ENCODE data around the gene SLC2A5.
A peak's percentile ranks its signal among the peaks of the same experiment; 100 is the strongest.

The SLC2A5 gene

GRCh38 chr1:9078752-9079500 lies 9.5 kb upstream of the SLC2A5 start:
- ChIA-PET POLR2A (ENCODE audit: low non-redundant PET) (no interaction called here), CTCF (interaction anchor here (0.6 kb wide), 1 partner anchor 120 kb away, joined by 3 read pairs; no protein-coding TSS in a partner anchor)
- TF ChIP-seq CTCF (conservative IDR thresholded peaks at IDR 0.05; ENCODE audit: low read depth), result no peak
- DNase-seq (ENCODE audit: low spot score), result no peak
- H3K27ac ChIP-seq, result peak overlapping the region; percentile 70

GRCh38 chr1:9078015-9078751 lies 8.7 kb upstream of the SLC2A5 start:
- POLR2A ChIA-PET (ENCODE audit: low non-redundant PET), result no interaction called here
- DNase-seq (ENCODE audit: low spot score), result no peak
- TF ChIP-seq CTCF (conservative IDR thresholded peaks at IDR 0.05; ENCODE audit: low read depth), result no peak
- H3K27ac ChIP-seq, result peak overlapping the region; percentile 70
- CTCF ChIA-PET, result interaction anchor here (0.6 kb wide), 1 partner anchor 119 kb away, joined by 3 read pairs; no protein-coding TSS in a partner anchor

- no peak for DNase-seq (ENCODE audit: low spot score)
- POLR2A ChIA-PET (ENCODE audit: low non-redundant PET), result no interaction called here
- CTCF ChIA-PET, result interaction anchor here (0.5 to 1.2 kb wide), 2 partner anchors 10 to 389 kb away, joined by 3 read pairs; no protein-coding TSS in a partner anchor
- TF ChIP-seq CTCF (conservative IDR thresholded peaks at IDR 0.05; ENCODE audit: low read depth), result no peak
- peak overlapping the region; percentile 73 for H3K27ac ChIP-seq
These were observed 5.6 kb upstream of the SLC2A5 start for GRCh38 chr1:9075022-9075421.

- POLR2A ChIA-PET (ENCODE audit: low non-redundant PET), result no interaction called here
- H3K27ac ChIP-seq, result no peak overlapping the region
- DNase-seq (ENCODE audit: low spot score), result no peak
- CTCF ChIA-PET, result interaction anchor here (0.6 kb wide), 1 partner anchor 14 kb away, joined by 4 read pairs; no protein-coding TSS in a partner anchor
- TF ChIP-seq CTCF (conservative IDR thresholded peaks at IDR 0.05; ENCODE audit: low read depth), result no peak
These were observed 3.7 kb upstream of the SLC2A5 start for GRCh38 chr1:9073143-9073542.

GRCh38 chr1:9071554-9072235 lies 2.3 kb upstream of the SLC2A5 start:
- DNase-seq (ENCODE audit: low spot score), result no peak
- no peak for TF ChIP-seq CTCF (conservative IDR thresholded peaks at IDR 0.05; ENCODE audit: low read depth)
- H3K27ac ChIP-seq, result no peak overlapping the region
- POLR2A ChIA-PET (ENCODE audit: low non-redundant PET), result no interaction called here
- CTCF ChIA-PET, result no interaction called here

GRCh38 chr1:9070486-9070885 lies 1.1 kb upstream of the SLC2A5 start:
- peak overlapping the region; percentile 88 for H3K27ac ChIP-seq
- DNase-seq (ENCODE audit: low spot score), result no peak
- TF ChIP-seq CTCF (conservative IDR thresholded peaks at IDR 0.05; ENCODE audit: low read depth), result no peak
- POLR2A ChIA-PET (ENCODE audit: low non-redundant PET), result no interaction called here
- CTCF ChIA-PET, result interaction anchor here (0.6 kb wide), 1 partner anchor 132 kb away, joined by 3 read pairs; no protein-coding TSS in a partner anchor
